HepG2 (cell line): Measurements from ENCODE around the gene DAB1. TPM values are rescaled to one million over a fixed set of nuclear protein-coding genes. Genes with fewer than 3 reads are reported as not detected.

ENCODE experiments used
- ATAC-seq: fragments of 200-7000 bp; cut with Tn5 transposase; 3 replicates; pipeline ENCODE4 v1.9.1; 2020; ENCODE audit warnings: mild to moderate bottlenecking, moderate library complexity
- BruUV-seq: library from RNA; stranded (reverse); fragments of 400-500 nt; replicated peaks from 2 replicates; lab custom pipeline; 2021; lab: Mats Ljungman, UMichigan
- CTCF ChIA-PET: fragments of 300-600 bp; formaldehyde crosslinking; extraction: SDS; loops from one replicate; lab custom pipeline; 2021; ENCODE audit warnings: low total read pairs, inconsistent platforms, low intra/inter-chr PET ratio; lab: Yijun Ruan, JAX
- POLR2A ChIA-PET: fragments of 350-600 bp; sonication (Branson Sonifier 250); formaldehyde crosslinking; loops from one replicate; lab custom pipeline; 2020; ENCODE audit warnings: antibody characterized with exemption, inconsistent platforms; lab: Yijun Ruan, JAX
- DNase-seq: peaks from one replicate; pipeline ENCODE4 v3.0.0-alpha.2; 2015; ENCODE audit warnings: low spot score
- FAIRE-seq: peaks from 3 replicates; lab custom pipeline; 2011; peaks lifted over from hg19 to GRCh38; lab: Jason Lieb, UNC
- H2AFZ ChIP-seq: one replicate; pipeline ENCODE4 v1.6.1; 2011; ENCODE audit warnings: low read length, inconsistent platforms
- H3K27ac ChIP-seq: fragments of 300-600 bp; 3 replicates; pipeline ENCODE4 v1.8.0; 2011; ENCODE audit warnings: mixed run types, mild to moderate bottlenecking, mixed read lengths, low read length, inconsistent platforms; ENCODE audit not compliant: insufficient read depth; ENCODE audit errors: extremely low read length
- H3K27me3 ChIP-seq, 2 experiments: fragments of 200-600 bp in 1 of 2; 2 replicates in 1 of 2; 3 replicates in 1 of 2; pipeline versions ENCODE4 v1.6.0 to v1.8.0; 2011; ENCODE audit warnings: low read length in 2 of 2, mild to moderate bottlenecking in 2 of 2, moderate library complexity in 2 of 2, inconsistent platforms in 1 of 2; ENCODE audit not compliant: insufficient read depth in 2 of 2, control insufficient read depth in 1 of 2
- H3K36me3 ChIP-seq, 2 experiments: fragments of 200-600 bp in 1 of 2; replicated peaks in 1 of 2; 2 replicates in 1 of 2; 3 replicates in 1 of 2; pipeline versions ENCODE4 v1.5.1 to v1.8.0; 2011; ENCODE audit warnings: low read length in 2 of 2, inconsistent platforms in 1 of 2; ENCODE audit not compliant: insufficient read depth in 2 of 2, control insufficient read depth in 1 of 2
- H3K4me1 ChIP-seq: 2 replicates; pipeline ENCODE4 v1.5.1; 2012; ENCODE audit warnings: low read length, inconsistent platforms; ENCODE audit not compliant: insufficient read depth
- H3K4me2 ChIP-seq: 2 replicates; pipeline ENCODE4 v1.6.0; 2011; ENCODE audit warnings: low read depth, low read length, inconsistent platforms
- H3K4me3 ChIP-seq, 3 experiments: fragments of 200-600 bp in 1 of 3; sonication (generic), shearing (Covaris generic) in 1 of 3; replicated peaks in 1 of 3; 2 replicates each; pipeline ENCODE4 v1.5.1; 2011 to 2016; ENCODE audit warnings: low read length in 3 of 3, inconsistent platforms in 2 of 3, low read depth in 2 of 3, mild to moderate bottlenecking in 2 of 3, control low read depth in 1 of 3, mixed read lengths in 1 of 3; ENCODE audit not compliant: insufficient read depth in 1 of 3
- H3K79me2 ChIP-seq: one replicate; pipeline ENCODE4 v1.6.1; 2011; ENCODE audit warnings: low read length, inconsistent platforms; ENCODE audit not compliant: insufficient read depth
- H3K9ac ChIP-seq: 2 replicates; pipeline ENCODE4 v1.6.0; 2011; ENCODE audit warnings: mild to moderate bottlenecking, low read depth, low read length, inconsistent platforms; ENCODE audit not compliant: insufficient read depth
- H3K9me3 ChIP-seq: 2 replicates; pipeline ENCODE4 v1.5.1; 2012; ENCODE audit warnings: mild to moderate bottlenecking, low read length
- H4K20me1 ChIP-seq: 2 replicates; pipeline ENCODE4 v1.6.0; 2011; ENCODE audit warnings: inconsistent platforms, mild to moderate bottlenecking, low read length, moderate library complexity; ENCODE audit not compliant: insufficient read depth
- ELF1 ChIP-seq: sonication (generic); formaldehyde crosslinking; IDR thresholded peaks from 2 replicates; pipeline ENCODE4 v1.4.0; 2020; ENCODE audit warnings: missing genetic modification reagents
- ELF4 ChIP-seq: sonication (generic); formaldehyde crosslinking; IDR thresholded peaks from 2 replicates; pipeline ENCODE4 v1.5.0; 2020; ENCODE audit warnings: missing genetic modification reagents, mild to moderate bottlenecking, moderate library complexity, borderline replicate concordance
- HES4 ChIP-seq: sonication (generic); formaldehyde crosslinking; IDR thresholded peaks from 2 replicates; pipeline ENCODE4 v1.9.0; 2021; ENCODE audit warnings: mild to moderate bottlenecking, missing genetic modification reagents, borderline replicate concordance
- MBD4 ChIP-seq: IDR thresholded peaks from 2 replicates; pipeline ENCODE4 v1.6.1; 2012; ENCODE audit warnings: low read length, inconsistent platforms, borderline replicate concordance
- NAIF1 ChIP-seq: sonication (generic); formaldehyde crosslinking; IDR thresholded peaks from 2 replicates; pipeline ENCODE4 v1.5.0; 2020; ENCODE audit warnings: mild to moderate bottlenecking, missing genetic modification reagents, borderline replicate concordance
- NPAS2 ChIP-seq: sonication (generic); formaldehyde crosslinking; IDR thresholded peaks from 2 replicates; pipeline ENCODE4 v1.8.0; 2022; ENCODE audit warnings: mild to moderate bottlenecking, missing genetic modification reagents, borderline replicate concordance
- RAD21 ChIP-seq: fragments of 450-650 bp; formaldehyde crosslinking; IDR thresholded peaks from 2 replicates; pipeline ENCODE4 v1.5.0; 2020; ENCODE audit warnings: mild to moderate bottlenecking
- RFX5 ChIP-seq: IDR thresholded peaks from 2 replicates; pipeline ENCODE4 v1.6.1; 2011; ENCODE audit warnings: low read depth, low read length, improper control_type of control experiment
- RORA ChIP-seq: sonication (generic); formaldehyde crosslinking; IDR thresholded peaks from 2 replicates; pipeline ENCODE4 v1.5.0; 2020; ENCODE audit warnings: mild to moderate bottlenecking, missing genetic modification reagents, moderate library complexity
- ZNF367 ChIP-seq: sonication (generic); formaldehyde crosslinking; IDR thresholded peaks from 2 replicates; pipeline ENCODE4 v1.4.0; 2020; ENCODE audit warnings: missing genetic modification reagents, borderline replicate concordance
- ZZZ3 ChIP-seq: sonication (generic); formaldehyde crosslinking; IDR thresholded peaks from 2 replicates; pipeline ENCODE4 v1.4.0; 2020; ENCODE audit warnings: missing genetic modification reagents, mild to moderate bottlenecking, borderline replicate concordance
- WGBS: methylation state at CpG from one replicate; pipeline ENCODE4 v1.1.6; 2017; ENCODE audit warnings: low lambda C conversion rate; 5-methylcytosine and 5-hydroxymethylcytosine counted together
- in situ Hi-C: cut with HindIII; loops from 2 replicates; pipeline ENCODE4 v1.10.0; 2017; ENCODE audit warnings: low pct_unique_long_range_greater_than_20kb; ENCODE audit not compliant: extremely low pct_ligation_motif_present
- intact Hi-C: fragments of 100-400 bp; cut with micrococcal nuclease; formaldehyde crosslinking; loops from one replicate; pipeline ENCODE4 v1.10.0; 2022; ENCODE audit not compliant: unreplicated experiment
- polyA plus RNA-seq, 8 experiments: library from polyadenylated mRNA; depleted of rRNA in 3 of 8; stranded (reverse) in 7 of 8; unstranded in 1 of 8; fragments of >200 nt; fragmentation: Illumina TruSeq in 4 of 8; extraction: Trizol in 4 of 8; gene quantifications; 2 replicates each; pipeline versions ENCODE4 v1.2.1 to v1.2.3, GENCODE V29; 2011 to 2016; ENCODE audit warnings: low read depth in 4 of 8, missing spikeins in 1 of 8, mixed read lengths in 1 of 8; ENCODE audit not compliant: insufficient read depth in 1 of 8
- total RNA-seq, 5 experiments: library from RNA; depleted of rRNA; stranded (reverse); fragments of >200 nt; fragmentation: Illumina TruSeq; extraction: Trizol; gene quantifications; 2 replicates each; pipeline ENCODE4 v1.2.3, GENCODE V29; 2016; ENCODE audit warnings: low read depth in 1 of 5
- TF ChIP-seq, protein P1 (sequence below), 2 experiments: fragments of 450-650 bp in 1 of 2; sonication (generic) in 1 of 2; formaldehyde crosslinking in 1 of 2; IDR thresholded peaks; 2 replicates each; pipeline versions ENCODE4 v1.6.1 to v1.8.0; 2016 to 2022; ENCODE audit warnings: antibody characterized with exemption in 1 of 2, mild to moderate bottlenecking in 1 of 2, missing genetic modification reagents in 1 of 2
- TF ChIP-seq, protein P2 (sequence below): sonication (generic); formaldehyde crosslinking; IDR thresholded peaks from 2 replicates; pipeline ENCODE4 v1.4.0; 2020; ENCODE audit warnings: missing genetic modification reagents, mild to moderate bottlenecking, borderline replicate concordance

DAB1 gene
- total and polyA plus RNA-seq, 2 of the 13 experiments (the other 11 are each of a cell fraction or from before 2014, with no cell fraction given), result 0.04 to 0.13 TPM

DNA sequence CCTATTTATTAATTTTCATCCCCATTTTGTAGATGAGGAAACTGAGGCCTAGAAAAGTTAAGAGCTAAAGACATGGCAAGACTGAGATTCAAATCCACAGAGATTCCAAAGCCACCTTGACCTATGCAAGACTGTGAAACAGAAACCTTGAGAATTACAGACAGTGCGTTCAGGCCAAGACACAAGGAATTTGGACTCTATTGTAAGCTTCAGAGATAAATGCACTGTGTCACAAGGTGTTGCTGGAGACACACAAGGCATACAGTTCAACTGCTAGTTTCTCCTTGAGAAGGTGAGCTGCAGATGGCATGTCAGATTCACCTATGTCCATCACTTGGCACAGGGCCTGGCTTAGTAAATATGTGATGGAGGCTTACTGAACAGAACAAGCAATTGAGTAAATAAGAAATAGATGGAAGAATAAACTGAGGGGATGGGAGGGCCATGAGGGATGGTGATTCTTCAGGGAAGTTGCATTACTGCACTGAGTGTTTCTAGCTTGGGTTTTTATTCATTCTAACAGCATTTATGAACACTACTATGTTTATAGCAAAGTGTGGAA lies 215.0 kb downstream of the DAB1 start:
- H3K27ac ChIP-seq, result no peak overlapping the region
- ATAC-seq (no peak), DNase-seq (no peak), FAIRE-seq (no peak)
- H3K4me2 ChIP-seq, result no peak overlapping the region
- H3K79me2 ChIP-seq, result no peaks in the 10 kb centered on the region
- 54% methylated on average over 1 of the region's 1 CpG for WGBS
- no peaks in the 10 kb centered on the region for H3K36me3 ChIP-seq
- BruUV-seq, result no TSS peak
- H3K9ac ChIP-seq, result no peak overlapping the region
- no peaks in the 10 kb centered on the region for H3K27me3 ChIP-seq
- intact Hi-C loops, result loop anchor here (2.0 kb wide), 1 partner anchor 70 kb away; no protein-coding TSS in a partner anchor
- POLR2A ChIA-PET, result no interaction called here
- in situ Hi-C loops, result no loop called here
- no peaks in the 10 kb centered on the region for H3K9me3 ChIP-seq
- no peak overlapping the region for H2AFZ ChIP-seq
- no peak overlapping the region for H3K4me3 ChIP-seq
- H4K20me1 ChIP-seq, result no peaks in the 10 kb centered on the region
- H3K4me1 ChIP-seq, result no peaks in the 10 kb centered on the region
- CTCF ChIA-PET, result no interaction called here
- no peak for TF ChIP-seq NAIF1 (CRISPR knock-in tag)
- TF ChIP-seq HES4, result no peak
- TF ChIP-seq NPAS2 (CRISPR knock-in tag), result no peak
- TF ChIP-seq RFX5, result no peak
- no peak for TF ChIP-seq RORA (CRISPR knock-in tag)
- TF ChIP-seq, protein P1, sequence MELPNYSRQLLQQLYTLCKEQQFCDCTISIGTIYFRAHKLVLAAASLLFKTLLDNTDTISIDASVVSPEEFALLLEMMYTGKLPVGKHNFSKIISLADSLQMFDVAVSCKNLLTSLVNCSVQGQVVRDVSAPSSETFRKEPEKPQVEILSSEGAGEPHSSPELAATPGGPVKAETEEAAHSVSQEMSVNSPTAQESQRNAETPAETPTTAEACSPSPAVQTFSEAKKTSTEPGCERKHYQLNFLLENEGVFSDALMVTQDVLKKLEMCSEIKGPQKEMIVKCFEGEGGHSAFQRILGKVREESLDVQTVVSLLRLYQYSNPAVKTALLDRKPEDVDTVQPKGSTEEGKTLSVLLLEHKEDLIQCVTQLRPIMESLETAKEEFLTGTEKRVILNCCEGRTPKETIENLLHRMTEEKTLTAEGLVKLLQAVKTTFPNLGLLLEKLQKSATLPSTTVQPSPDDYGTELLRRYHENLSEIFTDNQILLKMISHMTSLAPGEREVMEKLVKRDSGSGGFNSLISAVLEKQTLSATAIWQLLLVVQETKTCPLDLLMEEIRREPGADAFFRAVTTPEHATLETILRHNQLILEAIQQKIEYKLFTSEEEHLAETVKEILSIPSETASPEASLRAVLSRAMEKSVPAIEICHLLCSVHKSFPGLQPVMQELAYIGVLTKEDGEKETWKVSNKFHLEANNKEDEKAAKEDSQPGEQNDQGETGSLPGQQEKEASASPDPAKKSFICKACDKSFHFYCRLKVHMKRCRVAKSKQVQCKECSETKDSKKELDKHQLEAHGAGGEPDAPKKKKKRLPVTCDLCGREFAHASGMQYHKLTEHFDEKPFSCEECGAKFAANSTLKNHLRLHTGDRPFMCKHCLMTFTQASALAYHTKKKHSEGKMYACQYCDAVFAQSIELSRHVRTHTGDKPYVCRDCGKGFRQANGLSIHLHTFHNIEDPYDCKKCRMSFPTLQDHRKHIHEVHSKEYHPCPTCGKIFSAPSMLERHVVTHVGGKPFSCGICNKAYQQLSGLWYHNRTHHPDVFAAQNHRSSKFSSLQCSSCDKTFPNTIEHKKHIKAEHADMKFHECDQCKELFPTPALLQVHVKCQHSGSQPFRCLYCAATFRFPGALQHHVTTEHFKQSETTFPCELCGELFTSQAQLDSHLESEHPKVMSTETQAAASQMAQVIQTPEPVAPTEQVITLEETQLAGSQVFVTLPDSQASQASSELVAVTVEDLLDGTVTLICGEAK (IDR thresholded peaks at IDR 0.05), result no peak
- TF ChIP-seq, protein P1 (CRISPR knock-in tag; IDR thresholded peaks at IDR 0.05), result no peak
- TF ChIP-seq MBD4, result no peak
- no peak for TF ChIP-seq ZNF367 (CRISPR knock-in tag)
- TF ChIP-seq ELF4 (CRISPR knock-in tag), result no peak
- TF ChIP-seq ZZZ3 (CRISPR knock-in tag), result no peak
- TF ChIP-seq RAD21 (CRISPR knock-in tag), result no peak
- TF ChIP-seq, protein P2, sequence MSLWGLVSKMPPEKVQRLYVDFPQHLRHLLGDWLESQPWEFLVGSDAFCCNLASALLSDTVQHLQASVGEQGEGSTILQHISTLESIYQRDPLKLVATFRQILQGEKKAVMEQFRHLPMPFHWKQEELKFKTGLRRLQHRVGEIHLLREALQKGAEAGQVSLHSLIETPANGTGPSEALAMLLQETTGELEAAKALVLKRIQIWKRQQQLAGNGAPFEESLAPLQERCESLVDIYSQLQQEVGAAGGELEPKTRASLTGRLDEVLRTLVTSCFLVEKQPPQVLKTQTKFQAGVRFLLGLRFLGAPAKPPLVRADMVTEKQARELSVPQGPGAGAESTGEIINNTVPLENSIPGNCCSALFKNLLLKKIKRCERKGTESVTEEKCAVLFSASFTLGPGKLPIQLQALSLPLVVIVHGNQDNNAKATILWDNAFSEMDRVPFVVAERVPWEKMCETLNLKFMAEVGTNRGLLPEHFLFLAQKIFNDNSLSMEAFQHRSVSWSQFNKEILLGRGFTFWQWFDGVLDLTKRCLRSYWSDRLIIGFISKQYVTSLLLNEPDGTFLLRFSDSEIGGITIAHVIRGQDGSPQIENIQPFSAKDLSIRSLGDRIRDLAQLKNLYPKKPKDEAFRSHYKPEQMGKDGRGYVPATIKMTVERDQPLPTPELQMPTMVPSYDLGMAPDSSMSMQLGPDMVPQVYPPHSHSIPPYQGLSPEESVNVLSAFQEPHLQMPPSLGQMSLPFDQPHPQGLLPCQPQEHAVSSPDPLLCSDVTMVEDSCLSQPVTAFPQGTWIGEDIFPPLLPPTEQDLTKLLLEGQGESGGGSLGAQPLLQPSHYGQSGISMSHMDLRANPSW (CRISPR knock-in tag), result no peak
- TF ChIP-seq ELF1, result no peak
